ENCODE results near the gene CGB8.
A peak's percentile ranks its signal among the peaks of the same experiment; 100 is the strongest.
"Not testable (repeated sequence)": the region's sequence is repeated elsewhere in the genome, so short reads cannot be mapped to it uniquely, and the experiment has no call there.

The CGB8 gene

GRCh38 chr19:49022116-49022515, 26.8 kb downstream of the CGB8 start:
- H4K20me1 ChIP-seq = peaks cover 0 to 20% (median 17%) of the 10 kb centered on the region in 11 experiments; a peak in 14 of 22 replicates
- no peak for TF ChIP-seq Cebpa-rat (IDR thresholded peaks at IDR 0.05)
- H3K4me1 ChIP-seq = peaks cover 35 to 50% (median 47%) of the 10 kb centered on the region in 10 experiments
- no peak overlapping the region for H3K27ac ChIP-seq
- H3K27me3 ChIP-seq = peaks cover 28 to 39% (median 35%) of the 10 kb centered on the region in 11 experiments
- no peaks in the 10 kb centered on the region for H3K9me3 ChIP-seq (replicated peaks in 1 of 11)
- H3K4me2 ChIP-seq = peak overlapping the region in 4 of 11 experiments; percentile 44 to 93 (median 82); a peak in 7 of 22 replicates
- H3K36me3 ChIP-seq = peaks cover 0 to 1% (median 0%) of the 10 kb centered on the region in 11 experiments; a peak in 2 of 22 replicates
- H3K4me3 ChIP-seq = no peak overlapping the region
- H3K9ac ChIP-seq = no peak overlapping the region

GRCh38 chr19:49020931-49021895, 27.7 kb downstream of the CGB8 start:
- Histone ChIP-seq H3K27ac (peak overlapping the region in 1 of 11 experiments; percentile 20; a peak in 2 of 22 replicates), H3K36me3 (peaks cover 1 to 9% (median 2%) of the 10 kb centered on the region in 11 experiments; a peak in 19 of 22 replicates), H3K4me1 (peaks cover 35 to 51% (median 47%) of the 10 kb centered on the region in 10 experiments), H3K4me3 (no peak overlapping the region), H3K9me3 (replicated peaks in 1 of 11) (no peaks in the 10 kb centered on the region), H3K4me2 (peak overlapping the region; percentile 44 to 93 (median 79)), H3K9ac (peak overlapping the region in 4 of 11 experiments; percentile 21 to 39 (median 28); a peak in 4 of 22 replicates), H4K20me1 (peaks cover 0 to 27% (median 23%) of the 10 kb centered on the region in 11 experiments; a peak in 15 of 22 replicates), H3K27me3 (peaks cover 29 to 42% (median 39%) of the 10 kb centered on the region in 11 experiments)
- TF ChIP-seq Cebpa-rat (IDR thresholded peaks at IDR 0.05) = no peak; a peak in 1 of 22 replicates

GRCh38 chr19:49020342-49020741, 28.6 kb downstream of the CGB8 start:
- Histone ChIP-seq H3K9ac (no peak overlapping the region), H3K36me3 (peaks cover 10 to 18% (median 11%) of the 10 kb centered on the region in 11 experiments), H4K20me1 (peaks cover 0 to 36% (median 29%) of the 10 kb centered on the region in 11 experiments; a peak in 15 of 22 replicates), H3K27ac (no peak overlapping the region), H3K27me3 (peaks cover 29 to 42% (median 39%) of the 10 kb centered on the region in 11 experiments), H3K4me3 (no peak overlapping the region), H3K9me3 (replicated peaks in 1 of 11) (no peaks in the 10 kb centered on the region), H3K4me2 (peak overlapping the region; percentile 44 to 93 (median 79); a peak in 21 of 22 replicates), H3K4me1 (peaks cover 35 to 51% (median 47%) of the 10 kb centered on the region in 10 experiments)
- TF ChIP-seq Cebpa-rat (IDR thresholded peaks at IDR 0.05) = no peak

GRCh38 chr19:49019242-49019932, 29.5 kb downstream of the CGB8 start:
- Histone ChIP-seq H3K4me3 (peak overlapping the region; percentile 41 to 66 (median 51); a peak in 18 of 20 replicates), H3K27me3 (peaks cover 29 to 42% (median 39%) of the 10 kb centered on the region in 11 experiments), H4K20me1 (peaks cover 0 to 45% (median 38%) of the 10 kb centered on the region in 11 experiments; a peak in 15 of 22 replicates), H3K9me3 (replicated peaks in 1 of 11) (no peaks in the 10 kb centered on the region), H3K4me1 (peaks cover 35 to 51% (median 47%) of the 10 kb centered on the region in 10 experiments), H3K27ac (no peak overlapping the region), H3K36me3 (peaks cover 20 to 28% (median 21%) of the 10 kb centered on the region in 11 experiments), H3K9ac (peak overlapping the region in 2 of 11 experiments; percentile 55 to 60; a peak in 3 of 22 replicates), H3K4me2 (peak overlapping the region; percentile 78 to 97 (median 90))
- TF ChIP-seq Cebpa-rat (IDR thresholded peaks at IDR 0.05) = no peak

- not testable (repeated sequence) for H3K27ac ChIP-seq; H3K9me3 ChIP-seq (replicated peaks in 1 of 11)
- Histone ChIP-seq H3K9ac (peak overlapping the region in 10 of 11 experiments; percentile 8 to 68 (median 50); a peak in 15 of 22 replicates), H3K27me3 (peaks cover 29 to 42% (median 39%) of the 10 kb centered on the region in 11 experiments), H4K20me1 (peaks cover 0 to 52% (median 41%) of the 10 kb centered on the region in 11 experiments; a peak in 16 of 22 replicates), H3K36me3 (peaks cover 25 to 35% (median 28%) of the 10 kb centered on the region in 11 experiments), H3K4me3 (peak overlapping the region; percentile 41 to 66 (median 51)), H3K4me1 (peaks cover 35 to 51% (median 47%) of the 10 kb centered on the region in 10 experiments), H3K4me2 (peak overlapping the region; percentile 78 to 97 (median 90))
Observed at GRCh38 chr19:49018388-49019241, 30.3 kb downstream of the CGB8 start.

GRCh38 chr19:49017666-49018351, 31.1 kb downstream of the CGB8 start:
- H4K20me1 ChIP-seq = peaks cover 0 to 57% (median 41%) of the 10 kb centered on the region in 11 experiments; a peak in 16 of 22 replicates
- peaks cover 26 to 44% (median 36%) of the 10 kb centered on the region in 11 experiments for H3K36me3 ChIP-seq
- H3K4me2 ChIP-seq = peak overlapping the region; percentile 78 to 97 (median 90)
- H3K9ac ChIP-seq = peak overlapping the region in 10 of 11 experiments; percentile 8 to 68 (median 54); a peak in 17 of 22 replicates
- no peaks in the 10 kb centered on the region for H3K9me3 ChIP-seq (replicated peaks in 1 of 11)
- H3K4me1 ChIP-seq = peaks cover 35 to 51% (median 47%) of the 10 kb centered on the region in 10 experiments
- TF ChIP-seq Cebpa-rat (IDR thresholded peaks at IDR 0.05) = no peak
- H3K27me3 ChIP-seq = peaks cover 29 to 42% (median 39%) of the 10 kb centered on the region in 11 experiments
- H3K27ac ChIP-seq = no peak overlapping the region
- peak overlapping the region; percentile 41 to 66 (median 51) for H3K4me3 ChIP-seq

- Histone ChIP-seq H3K9ac (peak within 1 kb of the TSS in 10 of 11 experiments; percentile 8 to 68 (median 54); a peak in 15 of 22 replicates), H3K27me3 (peaks cover 29 to 42% (median 39%) of the 10 kb centered on the region in 11 experiments), H3K4me1 (peaks cover 35 to 51% (median 47%) of the 10 kb centered on the region in 10 experiments), H3K36me3 (peaks cover 33 to 50% (median 43%) of the 10 kb centered on the region in 11 experiments), H3K9me3 (replicated peaks in 1 of 11) (no peaks in the 10 kb centered on the region), H3K4me2 (peak within 1 kb of the TSS; percentile 78 to 97 (median 90)), H3K27ac (no peak within 1 kb of the TSS), H4K20me1 (peaks cover 0 to 64% (median 47%) of the 10 kb centered on the region in 11 experiments; a peak in 16 of 22 replicates), H3K4me3 (peak within 1 kb of the TSS; percentile 41 to 66 (median 51))
- TF ChIP-seq Cebpa-rat (IDR thresholded peaks at IDR 0.05) = no peak
Observed at GRCh38 chr19:49017041-49017665, 31.8 kb downstream of the CGB8 start, which contains the start of gene LHB. Gene LHB, minus strand, starts transcription at chr19:49017091. Its CDS starts 10 bp downstream, at chr19:49017081.
